ENCODE results near the gene SRRM4. TPM values are rescaled to one million over a fixed set of nuclear protein-coding genes. Genes with fewer than 3 reads are reported as not detected.

The SRRM4 gene
- total RNA-seq, 1 donor from 2014 or later = 0.96 TPM

- DNase-seq (ENCODE audit: low spot score) = peak; percentile 49
These were observed 134.1 kb downstream of the SRRM4 start for GRCh38 chr12:119115296-119115905.

- no peak for DNase-seq (ENCODE audit: low spot score)
These were observed 136.6 kb downstream of the SRRM4 start for GRCh38 chr12:119117936-119118335.

GRCh38 chr12:119118625-119119024, 137.3 kb downstream of the SRRM4 start:
- no peak for DNase-seq (ENCODE audit: low spot score)

DNA sequence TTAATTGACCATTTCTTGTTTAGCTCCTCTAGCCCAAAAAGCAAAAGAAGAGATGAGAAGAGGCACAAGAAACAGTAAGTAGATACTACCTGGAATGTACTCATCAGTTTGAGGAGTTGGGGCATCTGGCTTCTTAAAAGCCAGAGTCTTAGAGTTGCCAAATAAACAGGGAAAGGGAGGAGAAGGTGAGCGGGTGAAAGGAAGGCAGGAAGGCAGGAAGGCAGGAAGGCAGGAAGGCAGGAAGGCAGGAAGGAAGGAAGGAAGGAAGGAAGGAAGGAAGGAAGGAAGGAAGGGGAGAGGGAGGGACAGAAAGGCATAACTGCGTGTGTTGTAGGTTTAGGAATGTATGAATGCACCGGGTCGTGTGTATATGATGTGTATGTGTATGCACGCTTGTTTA, 140.7 kb downstream of the SRRM4 start:
- no peak for DNase-seq (ENCODE audit: low spot score)

DNA sequence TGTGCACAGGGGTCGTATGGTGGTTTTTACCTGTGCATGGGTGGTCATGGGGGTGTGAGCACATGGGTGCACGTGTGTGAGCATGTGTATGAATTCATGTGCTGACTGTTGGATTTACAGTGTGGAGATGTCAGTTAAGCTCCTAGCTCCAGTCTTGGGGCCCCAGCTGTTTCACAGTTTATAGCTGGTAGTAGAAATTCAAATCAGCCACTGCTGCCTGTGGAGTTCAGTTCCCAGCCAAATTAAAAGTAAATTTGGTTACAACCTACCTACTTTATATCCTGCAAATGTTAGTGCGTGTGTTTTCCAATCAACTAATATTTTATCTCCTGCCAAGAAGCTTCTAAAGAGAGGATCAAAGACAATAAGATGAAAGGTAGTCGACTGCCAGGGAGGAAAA, 141.4 kb downstream of the SRRM4 start:
- no peak for DNase-seq (ENCODE audit: low spot score)

DNA sequence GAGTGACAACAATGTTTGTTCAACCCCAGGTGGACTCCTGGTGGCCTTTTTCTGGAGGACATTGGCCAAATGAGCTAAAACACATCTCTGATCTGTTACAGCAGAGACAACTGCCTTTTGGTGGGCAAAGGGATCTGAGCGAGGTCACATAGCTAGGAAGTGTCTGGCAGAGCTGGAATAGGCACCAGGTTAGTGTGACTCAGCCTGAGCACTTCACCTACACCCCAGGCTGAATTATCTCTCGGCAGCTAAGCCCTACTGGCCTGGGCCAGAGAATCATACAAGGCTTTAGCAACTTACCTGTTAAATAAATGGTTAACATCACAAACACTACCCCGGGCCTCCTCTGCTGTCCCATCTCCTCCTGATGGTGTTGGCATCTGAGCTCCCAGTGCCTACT, 147.2 kb downstream of the SRRM4 start:
- DNase-seq (ENCODE audit: low spot score) = no peak

DNA sequence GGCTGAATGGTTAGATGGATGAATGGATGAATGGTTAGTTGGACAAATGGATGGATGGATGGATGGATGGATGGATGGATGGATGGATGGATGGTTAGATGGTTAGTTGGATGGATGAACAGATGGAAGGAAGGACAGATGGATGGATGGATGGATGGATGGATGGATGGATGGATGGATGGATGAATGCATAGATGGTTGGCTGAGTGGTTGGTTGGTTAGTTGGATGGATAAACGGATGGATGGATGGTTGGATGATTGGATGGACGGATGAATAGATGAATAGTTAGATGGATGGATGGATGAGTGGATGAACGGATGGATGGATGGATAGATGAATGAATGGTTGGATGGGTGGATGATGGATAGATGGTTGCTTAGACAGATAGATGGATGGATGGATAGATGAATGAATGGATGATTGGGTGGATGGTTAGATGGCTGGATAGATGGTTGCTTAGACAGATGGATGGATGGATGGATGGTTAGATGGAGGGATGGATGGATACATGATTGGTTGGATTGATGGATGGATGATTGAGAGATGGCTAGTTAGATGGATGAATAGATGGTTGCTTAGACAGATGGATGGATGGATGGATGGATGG, 148.6 kb downstream of the SRRM4 start:
- no peak for DNase-seq (ENCODE audit: low spot score)

GRCh38 chr12:119130523-119130922, 149.2 kb downstream of the SRRM4 start:
- no peak for DNase-seq (ENCODE audit: low spot score)

GRCh38 chr12:119134284-119135072, 153.1 kb downstream of the SRRM4 start:
- DNase-seq (ENCODE audit: low spot score) = no peak

DNA sequence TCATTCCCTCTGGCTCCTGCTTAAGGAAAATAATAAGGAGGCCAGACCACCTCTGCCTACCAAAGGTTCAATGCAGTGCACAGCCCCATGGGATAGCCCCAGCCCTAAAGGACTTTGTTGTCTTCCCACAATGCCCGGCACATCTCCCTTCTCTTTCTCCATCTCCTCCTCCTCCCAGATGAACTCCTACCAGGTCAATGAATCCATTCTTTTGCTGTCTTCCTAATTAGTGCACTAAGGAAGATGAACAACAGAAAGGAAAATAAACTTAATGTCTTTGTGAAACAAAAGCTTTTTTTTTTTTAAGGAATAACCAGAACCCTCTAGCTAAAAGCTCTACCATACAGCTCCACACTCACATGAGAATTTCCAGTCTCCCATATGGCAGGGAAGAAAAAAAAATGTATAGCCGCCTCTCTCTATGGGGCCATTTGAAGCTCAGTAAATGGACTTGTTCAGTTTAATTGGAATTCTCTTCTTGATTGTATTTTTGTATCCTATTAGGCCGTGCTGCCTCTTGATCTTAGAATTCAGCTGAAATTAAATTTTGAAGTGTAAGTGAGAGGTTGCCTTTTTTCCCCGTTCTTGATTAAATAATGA, 155.6 kb downstream of the SRRM4 start:
- DNase-seq (ENCODE audit: low spot score) = no peak

DNA sequence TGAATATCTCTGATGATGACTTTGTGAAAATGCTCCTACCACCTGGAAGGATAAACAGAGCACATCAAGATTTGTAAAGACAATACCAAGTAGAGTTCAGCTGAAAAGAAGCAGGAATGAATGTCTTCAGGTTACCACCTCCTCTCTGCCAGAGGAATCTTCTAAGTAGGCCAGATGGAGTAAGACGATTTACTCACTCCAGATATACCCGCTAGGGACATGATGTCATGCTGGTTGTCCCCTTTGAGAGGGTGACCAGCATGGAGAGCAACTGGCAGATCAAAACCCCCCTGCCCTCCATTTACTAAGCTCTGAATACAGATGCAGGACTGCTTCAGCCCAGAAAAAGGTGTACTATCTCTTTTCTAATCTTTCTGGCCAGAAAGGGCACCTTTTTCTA, 158.1 kb downstream of the SRRM4 start:
- DNase-seq (ENCODE audit: low spot score) = no peak

GRCh38 chr12:119145367-119145766, 164.0 kb downstream of the SRRM4 start:
- DNase-seq (ENCODE audit: low spot score) = no peak

DNA sequence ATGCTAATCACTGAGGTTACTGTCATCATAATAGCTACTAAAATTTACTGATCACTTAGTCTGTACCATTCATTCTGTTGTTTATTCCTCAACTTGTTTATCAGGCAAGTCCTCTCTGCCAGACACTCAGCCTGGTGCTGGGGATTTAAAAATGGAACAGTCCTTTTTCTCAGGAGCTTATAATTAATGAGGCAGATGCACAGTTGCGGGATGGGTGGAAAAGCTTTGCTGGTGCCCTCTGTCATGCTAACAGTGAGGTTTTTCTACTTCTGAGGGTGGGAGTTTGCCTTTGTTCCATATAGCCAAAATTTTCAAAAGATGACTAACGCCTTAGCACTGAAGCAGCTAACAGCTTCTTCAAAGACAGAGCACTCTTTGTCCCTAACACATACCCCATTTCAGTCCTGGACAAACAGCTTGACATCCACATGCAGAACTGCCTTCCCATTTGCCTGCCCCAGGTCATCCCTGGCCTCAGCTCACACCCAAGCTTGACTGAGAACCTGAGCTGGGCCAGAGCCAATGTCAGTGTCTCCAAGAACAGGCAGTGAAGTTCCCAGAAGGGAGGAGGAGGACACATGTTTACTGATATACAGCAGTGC, 166.6 kb downstream of the SRRM4 start:
- no peak for DNase-seq (ENCODE audit: low spot score)

DNA sequence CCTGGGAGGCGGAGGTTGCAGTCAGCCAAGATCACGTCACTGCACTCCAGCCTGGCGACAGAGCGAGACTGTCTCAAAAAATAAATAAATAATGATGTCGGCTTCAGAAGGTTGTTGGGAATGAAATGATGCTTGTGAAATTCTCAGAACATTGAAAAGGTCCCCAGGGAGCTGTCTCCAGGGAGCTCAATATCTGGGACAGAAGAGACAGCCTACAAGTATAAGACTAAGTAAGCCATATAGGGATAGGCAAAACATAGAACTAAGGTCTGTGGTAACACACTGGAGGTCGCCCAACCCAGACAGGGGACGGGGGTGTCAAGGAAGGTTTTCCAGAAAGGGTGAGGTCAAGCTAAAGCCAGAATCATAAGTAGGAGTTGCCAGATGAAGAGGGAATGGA, 167.9 kb downstream of the SRRM4 start:
- DNase-seq (ENCODE audit: low spot score) = no peak

DNA sequence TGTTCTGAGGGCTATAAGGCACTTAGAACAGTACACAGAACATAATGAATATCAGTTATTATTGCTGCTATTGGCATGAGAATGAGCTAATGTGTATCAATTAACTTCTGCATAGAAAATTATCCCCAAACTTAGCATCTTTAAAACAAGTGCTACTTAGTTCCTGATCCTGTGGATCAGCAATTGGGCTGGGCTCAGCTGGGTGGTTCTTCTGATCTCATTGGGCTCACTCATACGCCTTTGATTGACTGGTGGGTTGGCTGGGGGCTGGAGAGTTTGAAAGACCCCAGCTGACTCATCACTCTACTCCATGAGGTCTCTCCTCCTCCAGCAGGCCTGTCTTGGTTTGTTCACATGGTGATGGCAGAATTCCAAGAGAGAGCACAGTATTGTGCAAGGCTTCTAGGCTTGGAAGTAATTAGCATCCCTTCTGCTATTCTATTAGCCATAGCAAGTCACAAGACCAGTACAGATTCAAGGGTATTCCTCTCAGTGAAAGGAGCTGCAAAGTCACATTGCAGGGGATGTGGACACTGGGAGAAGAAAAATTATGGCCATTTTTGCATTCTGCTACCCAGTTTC, 170.2 kb downstream of the SRRM4 start:
- DNase-seq (ENCODE audit: low spot score) = no peak

GRCh38 chr12:119153477-119154434, 172.4 kb downstream of the SRRM4 start:
- DNase-seq (ENCODE audit: low spot score) = peak; percentile 63

- no peak for DNase-seq (ENCODE audit: low spot score)
These were observed 173.1 kb downstream of the SRRM4 start for GRCh38 chr12:119154435-119154818.

- no peak for DNase-seq (ENCODE audit: low spot score)
These were observed 175.2 kb downstream of the SRRM4 start for GRCh38 chr12:119156401-119157044.

- no peak for DNase-seq (ENCODE audit: low spot score)
These were observed 176.2 kb downstream of the SRRM4 start for GRCh38 chr12:119157528-119157927.

DNA sequence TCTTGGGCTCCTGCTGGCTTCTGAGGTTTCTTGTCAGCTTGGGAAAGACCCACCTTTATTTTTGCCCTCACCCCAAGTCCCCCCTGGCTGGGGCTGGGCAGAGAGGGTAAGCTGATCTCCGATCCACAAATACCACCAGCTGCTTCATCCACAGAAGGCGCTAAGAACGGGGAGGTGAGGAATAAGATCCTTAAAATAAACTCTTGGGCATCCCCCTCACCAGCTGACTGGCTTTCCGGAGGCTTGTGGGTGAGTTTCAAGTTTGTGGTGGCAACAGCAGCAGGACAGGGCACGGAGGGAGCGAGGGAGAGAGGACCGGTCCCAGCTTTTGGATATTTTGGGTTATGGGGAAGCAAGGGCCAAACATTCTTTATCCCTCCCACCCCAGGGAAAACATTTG, 176.6 kb downstream of the SRRM4 start:
- DNase-seq (ENCODE audit: low spot score) = no peak

Data from umbilical cord (tissue), 2 donors.